IMR-90 (cell line): Measurements from ENCODE around the gene UTP14A. TPM values are rescaled to one million over a fixed set of nuclear protein-coding genes. Genes with fewer than 3 reads are reported as not detected.
A peak's percentile ranks its signal among the peaks of the same experiment; 100 is the strongest.

Experiments
- CTCF ChIP-seq: conservative IDR thresholded peaks from 2 replicates; pipeline ENCODE4 v1.5.1; 2012; ENCODE audit warnings: mild to moderate bottlenecking, low read depth, low read length, improper control_type of control experiment
- RFX5 ChIP-seq: IDR thresholded peaks from 2 replicates; pipeline ENCODE4 v1.8.0; 2012; ENCODE audit warnings: low read depth, mild to moderate bottlenecking, low read length, moderate library complexity
- polyA plus RNA-seq, 3 experiments: library from polyadenylated mRNA; depleted of rRNA; stranded (reverse); fragments of >200 nt; gene quantifications; 2 replicates each; pipeline ENCODE4 v1.2.3, GENCODE V29; 2012; ENCODE audit warnings: low replicate concordance in 1 of 3
- total RNA-seq: library from RNA; depleted of rRNA; stranded (reverse); fragments of >200 nt; gene quantifications from 2 replicates; pipeline ENCODE4 v1.2.3, GENCODE V29; 2012

The UTP14A gene
- total and polyA plus RNA-seq, 2 of the 4 experiments (the other 2 are of a cell fraction), result 13.8 to 15.2 TPM

GRCh38 chrX:129925305-129926092, 19.5 kb downstream of the UTP14A start (continued):
- TF ChIP-seq CTCF, result peak; percentile 69
- TF ChIP-seq RFX5, result no peak
